Measurements from ENCODE around the gene VRK3.

Gene VRK3

GRCh38 chr19:50030937-50031336 lies 5.8 kb upstream of the VRK3 start:
- no peak for DNase-seq (ENCODE audit: low read depth in 1 of 2, low spot score in 1 of 2)

GRCh38 chr19:50030225-50030624 lies 5.1 kb upstream of the VRK3 start:
- DNase-seq (ENCODE audit: low read depth in 1 of 2, low spot score in 1 of 2): no peak

GRCh38 chr19:50026550-50026906 lies 1.4 kb upstream of the VRK3 start:
- DNase-seq (ENCODE audit: low read depth in 1 of 2, low spot score in 1 of 2): no peak

- DNase-seq (ENCODE audit: low read depth in 1 of 2, low spot score in 1 of 2): peak; percentile 84 to 85
These were observed 800 bp upstream of the VRK3 start, which contains the start of gene ZNF473 for GRCh38 chr19:50025794-50026549. ZNF473 (plus strand) TSS chr19:50026005; CDS start chr19:50031083, 5,078 bp downstream.

GRCh38 chr19:50024719-50025021 lies 502 bp downstream of the VRK3 start:
- DNase-seq (ENCODE audit: low read depth in 1 of 2, low spot score in 1 of 2): no peak

GRCh38 chr19:50022823-50023222 lies 2.3 kb downstream of the VRK3 start:
- no peak for DNase-seq (ENCODE audit: low read depth in 1 of 2, low spot score in 1 of 2)

GRCh38 chr19:50020481-50020880 lies 4.7 kb downstream of the VRK3 start:
- DNase-seq (ENCODE audit: low read depth in 1 of 2, low spot score in 1 of 2): no peak

GRCh38 chr19:50016225-50016807 lies 8.9 kb downstream of the VRK3 start:
- DNase-seq (ENCODE audit: low read depth in 1 of 2, low spot score in 1 of 2): no peak

- DNase-seq (ENCODE audit: low read depth in 1 of 2, low spot score in 1 of 2): no peak
These were observed 16.6 kb downstream of the VRK3 start for GRCh38 chr19:50008532-50008931.

- DNase-seq (ENCODE audit: low read depth in 1 of 2, low spot score in 1 of 2): no peak
These were observed 17.2 kb downstream of the VRK3 start for GRCh38 chr19:50007947-50008346.

- no peak for DNase-seq (ENCODE audit: low read depth in 1 of 2, low spot score in 1 of 2)
These were observed 18.0 kb downstream of the VRK3 start for GRCh38 chr19:50007170-50007569.

GRCh38 chr19:50005428-50005827 lies 19.7 kb downstream of the VRK3 start:
- no peak for DNase-seq (ENCODE audit: low read depth in 1 of 2, low spot score in 1 of 2)

- DNase-seq (ENCODE audit: low read depth in 1 of 2, low spot score in 1 of 2): no peak
These were observed 21.3 kb downstream of the VRK3 start for GRCh38 chr19:50003810-50004419.

- no peak for DNase-seq (ENCODE audit: low read depth in 1 of 2, low spot score in 1 of 2)
These were observed 21.9 kb downstream of the VRK3 start for GRCh38 chr19:50003254-50003788.

- DNase-seq (ENCODE audit: low read depth in 1 of 2, low spot score in 1 of 2): no peak
These were observed 22.7 kb downstream of the VRK3 start for GRCh38 chr19:50002386-50002960.

- no peak for DNase-seq (ENCODE audit: low read depth in 1 of 2, low spot score in 1 of 2)
These were observed 23.4 kb downstream of the VRK3 start for GRCh38 chr19:50001775-50002174.

- DNase-seq (ENCODE audit: low read depth in 1 of 2, low spot score in 1 of 2): no peak
These were observed 24.2 kb downstream of the VRK3 start for GRCh38 chr19:50000841-50001557.

GRCh38 chr19:50000038-50000840 lies 24.9 kb downstream of the VRK3 start:
- DNase-seq (ENCODE audit: low read depth in 1 of 2, low spot score in 1 of 2): no peak

GRCh38 chr19:49999371-50000010 lies 25.7 kb downstream of the VRK3 start:
- no peak for DNase-seq (ENCODE audit: low read depth in 1 of 2, low spot score in 1 of 2)

- no peak for DNase-seq (ENCODE audit: low read depth in 1 of 2, low spot score in 1 of 2)
These were observed 27.5 kb downstream of the VRK3 start for GRCh38 chr19:49997709-49998108.
